ENCODE data around the gene NFIB.

Gene NFIB

GRCh38 chr9:14249527-14249926 is 64.4 kb downstream of the NFIB start:
- in situ Hi-C loops (cut with MboI; ENCODE audit: low sequenced_read_pairs), result no loop called here

DNA sequence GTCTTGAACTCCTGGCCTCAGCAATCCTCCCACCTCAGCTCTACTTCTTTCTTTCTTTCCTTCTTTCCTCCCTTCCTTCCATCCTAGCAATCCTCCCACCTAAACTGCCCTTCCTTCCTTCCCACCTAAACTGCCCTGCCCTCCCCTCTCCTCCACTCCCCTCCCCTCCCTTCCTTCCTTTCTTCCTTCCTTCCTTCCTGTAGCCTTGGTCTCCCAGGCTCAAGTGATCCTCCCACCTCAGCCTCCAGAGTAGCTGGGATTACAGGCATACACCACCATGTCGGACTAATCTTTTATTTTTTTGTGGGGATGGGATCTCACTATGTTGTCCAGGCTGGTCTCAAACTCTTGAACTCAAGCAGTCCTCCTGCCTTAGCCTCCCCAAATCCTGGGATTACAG is 65.8 kb downstream of the NFIB start:
- in situ Hi-C loops (cut with MboI; ENCODE audit: low sequenced_read_pairs), result no loop called here

- in situ Hi-C loops (cut with MboI; ENCODE audit: low sequenced_read_pairs), result no loop called here
Observed at GRCh38 chr9:14247577-14247976, 66.4 kb downstream of the NFIB start.

- in situ Hi-C loops (cut with MboI; ENCODE audit: low sequenced_read_pairs), result no loop called here
Observed at GRCh38 chr9:14246951-14247350, 67.0 kb downstream of the NFIB start.

DNA sequence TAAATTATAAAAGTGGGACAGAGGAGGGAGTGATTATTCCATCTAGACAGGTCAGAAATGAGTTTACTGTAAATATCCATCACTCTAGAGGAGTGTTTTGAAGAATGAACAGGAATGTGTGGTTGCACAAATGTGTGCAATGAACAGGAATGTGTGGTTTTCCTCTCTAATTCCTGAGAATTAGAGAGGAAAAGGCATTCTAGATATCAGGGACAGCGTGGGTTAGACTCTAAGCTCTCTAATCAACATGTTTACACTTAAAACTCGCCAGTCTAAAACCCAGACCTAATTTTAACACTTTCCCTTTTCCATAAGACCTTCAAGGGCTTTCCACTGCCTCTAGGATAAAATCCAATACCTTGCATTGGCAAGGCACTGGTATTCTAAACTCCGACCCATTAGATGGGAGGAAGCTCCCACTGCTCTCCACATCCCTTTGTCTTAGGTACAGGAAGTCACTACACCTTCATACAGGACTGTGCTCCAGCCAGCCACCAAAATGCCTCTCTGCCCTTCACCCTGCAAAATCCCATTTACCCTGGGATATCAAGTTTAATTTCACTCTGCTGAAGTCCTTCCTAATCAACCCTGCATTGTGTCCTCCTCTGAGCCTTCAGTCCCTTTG is 67.9 kb downstream of the NFIB start:
- in situ Hi-C loops (cut with MboI; ENCODE audit: low sequenced_read_pairs), result no loop called here

GRCh38 chr9:14243514-14244042 is 70.4 kb downstream of the NFIB start:
- in situ Hi-C loops (cut with MboI; ENCODE audit: low sequenced_read_pairs), result no loop called here

DNA sequence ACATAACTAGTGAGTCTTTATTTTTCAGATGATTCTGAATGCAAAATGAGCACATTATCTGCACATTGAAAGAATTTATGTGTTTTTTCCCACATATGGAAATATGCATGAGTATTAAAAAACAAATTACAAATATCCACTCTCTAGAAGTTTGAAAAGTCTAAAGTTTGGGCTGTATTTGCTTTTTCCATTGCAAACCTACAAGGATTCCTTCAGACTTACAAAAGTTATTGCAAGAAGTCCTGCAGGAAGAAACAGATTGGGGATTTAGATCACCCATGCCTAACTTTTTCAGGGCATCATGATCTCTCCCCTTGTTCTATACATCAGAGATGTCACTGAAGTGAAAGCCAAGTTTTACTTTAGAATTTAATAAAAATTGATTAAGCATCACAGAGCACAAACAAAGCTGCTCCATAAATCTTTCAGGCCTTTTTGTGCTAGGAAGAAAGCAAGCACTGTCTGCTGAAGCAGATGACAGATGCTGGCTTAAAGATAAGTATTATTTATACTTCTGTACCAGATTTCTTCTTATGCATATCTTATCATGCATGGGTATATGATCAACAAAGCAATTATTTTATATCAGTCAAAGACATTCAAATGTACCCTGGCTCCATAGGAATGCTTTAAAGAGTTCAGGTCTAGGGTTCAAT is 71.7 kb downstream of the NFIB start:
- in situ Hi-C loops (cut with MboI; ENCODE audit: low sequenced_read_pairs), result no loop called here

GRCh38 chr9:14240537-14240936 is 73.4 kb downstream of the NFIB start:
- in situ Hi-C loops (cut with MboI; ENCODE audit: low sequenced_read_pairs), result no loop called here

GRCh38 chr9:14238518-14238917 is 75.4 kb downstream of the NFIB start:
- in situ Hi-C loops (cut with MboI; ENCODE audit: low sequenced_read_pairs), result no loop called here

DNA sequence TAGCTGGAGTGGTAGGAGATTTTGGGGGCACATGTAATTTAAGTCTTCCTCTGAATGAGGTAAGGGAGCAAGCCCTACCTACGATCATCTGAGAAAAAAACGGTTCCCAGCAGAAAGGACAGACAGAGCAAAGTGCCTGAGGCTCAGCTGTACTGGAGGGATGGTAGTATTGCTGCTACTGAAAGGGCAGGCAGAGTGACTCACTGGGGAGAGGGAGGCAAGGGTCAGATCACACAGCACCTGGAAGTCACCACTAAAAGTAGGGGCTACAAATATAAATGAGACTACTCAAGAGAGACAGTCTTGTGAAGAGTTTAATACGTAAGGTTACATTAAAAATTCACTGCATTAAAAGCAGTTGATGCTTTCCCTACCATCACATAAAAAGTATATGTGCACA is 75.9 kb downstream of the NFIB start:
- in situ Hi-C loops (cut with MboI; ENCODE audit: low sequenced_read_pairs), result no loop called here

DNA sequence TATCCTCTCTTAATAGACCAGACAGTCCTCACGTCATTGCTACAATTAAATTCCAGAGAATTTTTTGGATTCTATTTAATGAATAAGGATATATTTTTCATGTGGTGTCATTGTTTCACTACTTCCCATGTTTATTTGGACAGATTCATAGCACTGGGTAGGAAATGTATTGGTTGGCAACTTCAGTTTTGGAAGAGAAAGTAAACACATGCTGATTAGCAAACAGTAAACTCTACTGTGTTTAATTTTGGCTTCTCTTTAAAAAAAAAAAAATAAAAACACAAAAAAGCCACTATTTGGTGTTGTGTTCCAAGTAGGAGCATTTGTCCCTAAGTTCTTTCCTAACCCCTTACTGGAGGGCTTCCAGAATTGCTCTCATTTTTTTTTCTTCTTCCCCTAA is 77.3 kb downstream of the NFIB start:
- in situ Hi-C loops (cut with MboI; ENCODE audit: low sequenced_read_pairs), result no loop called here

- in situ Hi-C loops (cut with MboI; ENCODE audit: low sequenced_read_pairs), result no loop called here
Observed at GRCh38 chr9:14232111-14232510, 81.8 kb downstream of the NFIB start.

GRCh38 chr9:14231196-14231990 is 82.5 kb downstream of the NFIB start:
- in situ Hi-C loops (cut with MboI; ENCODE audit: low sequenced_read_pairs), result no loop called here

- in situ Hi-C loops (cut with MboI; ENCODE audit: low sequenced_read_pairs), result no loop called here
Observed at GRCh38 chr9:14228602-14229001, 85.3 kb downstream of the NFIB start.

GRCh38 chr9:14226855-14227532 is 86.9 kb downstream of the NFIB start:
- in situ Hi-C loops (cut with MboI; ENCODE audit: low sequenced_read_pairs), result no loop called here

GRCh38 chr9:14223081-14223480 is 90.9 kb downstream of the NFIB start:
- in situ Hi-C loops (cut with MboI; ENCODE audit: low sequenced_read_pairs), result no loop called here

- in situ Hi-C loops (cut with MboI; ENCODE audit: low sequenced_read_pairs), result no loop called here
Observed at GRCh38 chr9:14222149-14222835, 91.6 kb downstream of the NFIB start.

DNA sequence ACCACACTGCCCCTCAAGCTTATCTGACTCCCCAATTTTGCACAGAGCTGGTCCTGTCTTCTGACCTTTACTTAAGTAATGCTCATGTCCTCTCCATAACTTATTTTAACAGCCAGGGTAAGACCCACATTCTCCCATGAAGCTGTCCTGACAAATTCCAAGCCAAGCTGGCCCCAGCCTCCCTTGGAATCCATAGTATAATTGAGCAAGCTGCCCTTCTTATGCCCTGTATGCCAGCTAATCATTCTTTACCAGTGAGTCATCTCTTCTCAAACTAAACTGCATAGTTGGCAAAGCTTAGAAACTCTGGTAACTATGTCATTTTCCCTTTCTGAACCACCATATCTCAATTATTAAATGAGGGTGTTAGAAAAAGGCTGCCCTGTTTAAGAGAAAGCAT is 92.4 kb downstream of the NFIB start:
- in situ Hi-C loops (cut with MboI; ENCODE audit: low sequenced_read_pairs), result no loop called here

DNA sequence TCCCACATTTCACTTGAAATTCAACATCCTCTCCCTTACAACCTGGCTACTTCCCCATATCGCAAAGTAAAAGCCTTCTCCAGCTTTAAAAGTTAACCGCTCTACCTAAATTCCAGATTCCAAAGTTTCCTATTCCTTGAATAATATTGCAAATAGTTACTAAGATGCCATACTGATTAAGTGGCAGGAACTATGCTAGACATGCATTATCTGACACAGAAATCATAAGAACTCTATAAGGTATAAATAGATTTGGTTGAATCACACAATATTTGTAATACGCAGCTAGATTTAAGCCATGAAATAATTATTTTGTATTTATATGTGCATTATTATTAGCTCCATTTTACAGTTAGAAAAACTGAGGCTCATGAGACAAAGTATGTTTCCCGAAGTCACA is 92.8 kb downstream of the NFIB start:
- in situ Hi-C loops (cut with MboI; ENCODE audit: low sequenced_read_pairs), result no loop called here

DNA sequence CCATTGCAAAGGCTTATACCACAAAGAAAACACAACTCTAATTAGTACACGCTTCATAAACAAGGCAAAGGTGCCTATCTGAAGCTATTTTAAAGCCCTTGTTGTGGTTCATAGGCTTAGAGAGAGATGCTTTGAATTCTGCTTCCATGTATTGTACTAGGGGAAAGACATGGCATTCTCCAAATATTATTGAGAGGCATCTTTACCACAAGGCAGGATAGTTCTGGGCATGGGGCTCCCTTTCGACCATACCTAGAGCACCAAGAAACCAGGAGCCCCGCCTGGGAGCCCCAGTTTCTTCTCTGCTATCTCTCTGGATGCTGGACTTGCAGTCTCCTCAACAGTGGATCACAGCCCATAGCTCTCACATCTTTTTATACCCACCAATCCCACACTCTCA is 93.7 kb downstream of the NFIB start:
- in situ Hi-C loops (cut with MboI; ENCODE audit: low sequenced_read_pairs), result no loop called here

DNA sequence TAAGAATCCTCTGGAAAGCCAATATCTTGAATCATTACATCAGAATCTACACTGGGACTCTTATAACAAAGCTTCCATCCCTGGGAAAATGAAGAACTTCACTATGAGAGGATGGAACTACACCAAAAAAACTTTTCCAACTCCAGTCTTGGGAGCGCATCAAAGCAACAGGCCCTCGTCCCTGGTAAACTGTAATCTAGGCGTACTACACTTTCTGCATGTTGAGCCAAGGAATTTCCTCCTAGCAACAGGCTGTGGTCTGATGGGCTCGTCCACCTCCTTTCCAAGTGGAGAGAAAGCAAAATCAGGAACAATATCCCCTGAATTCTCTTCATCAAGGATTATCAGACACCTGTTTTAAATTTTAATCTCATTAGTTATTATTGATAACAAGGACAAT is 94.1 kb downstream of the NFIB start:
- in situ Hi-C loops (cut with MboI; ENCODE audit: low sequenced_read_pairs), result no loop called here

All from HL-60/S4 (cell line).